ENCODE data around the gene PIK3R3.
"Not testable (repeated sequence)": the region's sequence is repeated elsewhere in the genome, so short reads cannot be mapped to it uniquely, and the experiment has no call there.

PIK3R3 gene

GRCh38 chr1:46112108-46112507 lies 20.3 kb downstream of the PIK3R3 start:
- DNase-seq = no peak

- no peak for DNase-seq
Measured at GRCh38 chr1:46110521-46110920, 21.9 kb downstream of the PIK3R3 start.

GRCh38 chr1:46102769-46103476 lies 29.5 kb downstream of the PIK3R3 start:
- no peak for DNase-seq

- DNase-seq = no peak
Measured at GRCh38 chr1:46099215-46099614, 33.2 kb downstream of the PIK3R3 start.

GRCh38 chr1:46098027-46098712 lies 34.3 kb downstream of the PIK3R3 start:
- no peak for DNase-seq

GRCh38 chr1:46097149-46097472 lies 35.3 kb downstream of the PIK3R3 start:
- no peak for DNase-seq

- DNase-seq = no peak
Measured at GRCh38 chr1:46096269-46097148, 35.9 kb downstream of the PIK3R3 start.

- DNase-seq = not testable (repeated sequence)
Measured at GRCh38 chr1:46095110-46095509, 37.3 kb downstream of the PIK3R3 start.

GRCh38 chr1:46094471-46095005 lies 37.9 kb downstream of the PIK3R3 start:
- DNase-seq = no peak

GRCh38 chr1:46093832-46094231 lies 38.6 kb downstream of the PIK3R3 start:
- DNase-seq = not testable (repeated sequence)

- no peak for DNase-seq
Measured at GRCh38 chr1:46087891-46088290, 44.5 kb downstream of the PIK3R3 start.

- no peak for DNase-seq
Measured at GRCh38 chr1:46086576-46086975, 45.9 kb downstream of the PIK3R3 start.

GRCh38 chr1:46084553-46085451 lies 47.6 kb downstream of the PIK3R3 start:
- DNase-seq = no peak

- DNase-seq = no peak
Measured at GRCh38 chr1:46083579-46083978, 48.9 kb downstream of the PIK3R3 start.

GRCh38 chr1:46081619-46082018 lies 50.8 kb downstream of the PIK3R3 start:
- DNase-seq = no peak

GRCh38 chr1:46081206-46081605 lies 51.2 kb downstream of the PIK3R3 start:
- DNase-seq = no peak

GRCh38 chr1:46080257-46080656 lies 52.2 kb downstream of the PIK3R3 start:
- DNase-seq = no peak

GRCh38 chr1:46077644-46078043 lies 54.8 kb downstream of the PIK3R3 start:
- DNase-seq = no peak

GRCh38 chr1:46076343-46076742 lies 56.1 kb downstream of the PIK3R3 start:
- no peak for DNase-seq

GRCh38 chr1:46072975-46073374 lies 59.5 kb downstream of the PIK3R3 start:
- no peak for DNase-seq

GRCh38 chr1:46070164-46070814 lies 62.1 kb downstream of the PIK3R3 start:
- DNase-seq = no peak
